Left lung (tissue), 10 donors: ENCODE data around the gene CD79A. TPM values are rescaled to one million over a fixed set of nuclear protein-coding genes. Genes with fewer than 3 reads are reported as not detected.
A peak's percentile ranks its signal among the peaks of the same experiment; 100 is the strongest.

Source experiments
- ATAC-seq: fragments of 200-7000 bp; cut with Tn5 transposase; one replicate; pipeline ENCODE4 v1.9.1; 2020; ENCODE audit warnings: moderate library complexity
- DNase-seq, 4 donors: peaks; one replicate each; pipeline ENCODE4 v3.0.0-alpha.2; 2013 to 2020
- H3K27ac ChIP-seq, 2 donors: fragments of 200-600 bp; sonication (generic) in 1 of 2; one replicate each; pipeline versions ENCODE4 v1.5.0 to v1.8.0; 2020 to 2021
- H3K27me3 ChIP-seq, 2 donors: fragments of 200-600 bp; sonication (generic) in 1 of 2; one replicate each; pipeline versions ENCODE4 v1.5.0 to v1.8.0; 2020 to 2021
- H3K36me3 ChIP-seq, 2 donors: fragments of 200-600 bp; sonication (generic) in 1 of 2; one replicate each; pipeline versions ENCODE4 v1.5.0 to v1.8.0; 2020 to 2021
- H3K4me1 ChIP-seq, 2 donors: fragments of 200-600 bp; one replicate each; pipeline ENCODE4 v1.8.0; 2021
- H3K4me3 ChIP-seq, 2 donors: fragments of 200-600 bp; sonication (generic) in 1 of 2; one replicate each; pipeline versions ENCODE4 v1.5.0 to v1.8.0; 2020 to 2021; ENCODE audit warnings: mild to moderate bottlenecking in 1 of 2
- H3K9me3 ChIP-seq, 2 donors: fragments of 200-600 bp; sonication (generic) in 1 of 2; one replicate each; pipeline versions ENCODE4 v1.5.0 to v1.8.0; 2020 to 2021
- intact Hi-C, 2 donors: fragments of 100-400 bp; cut with DNase I; formaldehyde crosslinking; loops; one replicate each; pipeline versions ENCODE4 v1.11.2 to v1.14.2; 2022
- polyA plus RNA-seq, 6 donors: library from polyadenylated mRNA; unstranded; fragments of 120-200 nt; gene quantifications; one replicate each; pipeline ENCODE4 v1.2.1, GENCODE V29; 2013; ENCODE audit not compliant: insufficient read length in 6 of 6
- total RNA-seq, 2 donors: library from RNA; stranded (reverse); fragmentation: NEBNext Ultra II Directional; extraction: Animal tissue kit (Norgen Biotek cat#: 25700); gene quantifications; one replicate each; pipeline ENCODE4 v1.2.1, GENCODE V29; 2021
- TF ChIP-seq, protein P1 (sequence below), 2 donors: fragments of 200-600 bp; sonication (generic) in 1 of 2; IDR thresholded peaks; one replicate each; pipeline versions ENCODE4 v1.5.0 to v1.8.0; 2021; ENCODE audit warnings: antibody characterized with exemption in 2 of 2
- donor health status: DM: no; HTN: yes; CAD: no.
- donor health status: DM: no; HTN: no; CAD: no.

CD79A gene
- total and polyA plus RNA-seq, 8 donors, result 0.51 to 2.3 (median 1.2) TPM

DNA sequence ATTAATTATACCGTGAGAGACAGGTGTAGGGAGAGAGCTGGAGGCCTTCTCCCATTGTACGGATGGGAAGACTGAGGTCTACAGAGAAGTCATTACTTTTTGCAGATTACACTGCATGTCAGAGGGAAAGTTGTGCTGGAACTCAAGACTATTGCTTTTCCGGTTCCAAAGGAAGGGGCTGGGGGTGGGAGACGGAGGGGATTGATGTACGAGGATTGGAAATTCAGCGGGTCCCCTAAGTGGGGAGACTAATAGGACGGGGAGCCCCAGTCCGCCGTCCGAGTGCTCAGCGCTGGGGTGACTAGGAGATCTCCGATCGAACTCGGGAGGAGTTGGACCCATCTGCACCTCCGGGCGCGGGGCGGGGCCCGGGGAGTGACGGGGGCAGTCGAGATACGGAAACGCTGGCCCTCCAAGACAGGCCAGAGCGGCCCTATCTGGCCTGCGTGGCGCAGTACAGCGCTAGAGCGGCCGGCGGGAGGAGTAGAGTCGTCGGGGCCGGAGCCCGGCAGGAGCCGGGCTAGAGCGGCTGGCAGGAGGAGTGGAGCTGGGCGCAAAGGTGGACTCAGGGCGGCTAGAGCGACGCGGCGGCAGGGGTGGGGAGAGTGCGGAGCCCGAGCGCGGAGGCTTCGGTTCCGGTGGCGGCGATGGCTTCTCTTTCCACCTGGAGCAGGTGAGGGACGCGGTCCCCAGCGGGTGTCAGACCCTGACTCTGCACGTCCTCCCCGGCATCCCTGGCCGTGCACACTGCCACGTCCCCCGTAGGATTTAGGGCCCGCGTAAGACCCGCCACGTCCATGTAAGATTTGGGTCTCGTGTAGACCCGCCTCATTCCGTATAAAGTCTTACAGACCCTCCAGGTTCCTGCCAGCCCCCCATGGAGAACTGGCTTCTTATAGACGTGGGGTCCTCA lies 7.0 kb downstream of the CD79A start:
- peak; percentile 85 for ATAC-seq
- TF ChIP-seq, protein P1, sequence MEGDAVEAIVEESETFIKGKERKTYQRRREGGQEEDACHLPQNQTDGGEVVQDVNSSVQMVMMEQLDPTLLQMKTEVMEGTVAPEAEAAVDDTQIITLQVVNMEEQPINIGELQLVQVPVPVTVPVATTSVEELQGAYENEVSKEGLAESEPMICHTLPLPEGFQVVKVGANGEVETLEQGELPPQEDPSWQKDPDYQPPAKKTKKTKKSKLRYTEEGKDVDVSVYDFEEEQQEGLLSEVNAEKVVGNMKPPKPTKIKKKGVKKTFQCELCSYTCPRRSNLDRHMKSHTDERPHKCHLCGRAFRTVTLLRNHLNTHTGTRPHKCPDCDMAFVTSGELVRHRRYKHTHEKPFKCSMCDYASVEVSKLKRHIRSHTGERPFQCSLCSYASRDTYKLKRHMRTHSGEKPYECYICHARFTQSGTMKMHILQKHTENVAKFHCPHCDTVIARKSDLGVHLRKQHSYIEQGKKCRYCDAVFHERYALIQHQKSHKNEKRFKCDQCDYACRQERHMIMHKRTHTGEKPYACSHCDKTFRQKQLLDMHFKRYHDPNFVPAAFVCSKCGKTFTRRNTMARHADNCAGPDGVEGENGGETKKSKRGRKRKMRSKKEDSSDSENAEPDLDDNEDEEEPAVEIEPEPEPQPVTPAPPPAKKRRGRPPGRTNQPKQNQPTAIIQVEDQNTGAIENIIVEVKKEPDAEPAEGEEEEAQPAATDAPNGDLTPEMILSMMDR (IDR thresholded peaks at IDR 0.05), result no peak
- intact Hi-C loops, result no loop called here

DNA sequence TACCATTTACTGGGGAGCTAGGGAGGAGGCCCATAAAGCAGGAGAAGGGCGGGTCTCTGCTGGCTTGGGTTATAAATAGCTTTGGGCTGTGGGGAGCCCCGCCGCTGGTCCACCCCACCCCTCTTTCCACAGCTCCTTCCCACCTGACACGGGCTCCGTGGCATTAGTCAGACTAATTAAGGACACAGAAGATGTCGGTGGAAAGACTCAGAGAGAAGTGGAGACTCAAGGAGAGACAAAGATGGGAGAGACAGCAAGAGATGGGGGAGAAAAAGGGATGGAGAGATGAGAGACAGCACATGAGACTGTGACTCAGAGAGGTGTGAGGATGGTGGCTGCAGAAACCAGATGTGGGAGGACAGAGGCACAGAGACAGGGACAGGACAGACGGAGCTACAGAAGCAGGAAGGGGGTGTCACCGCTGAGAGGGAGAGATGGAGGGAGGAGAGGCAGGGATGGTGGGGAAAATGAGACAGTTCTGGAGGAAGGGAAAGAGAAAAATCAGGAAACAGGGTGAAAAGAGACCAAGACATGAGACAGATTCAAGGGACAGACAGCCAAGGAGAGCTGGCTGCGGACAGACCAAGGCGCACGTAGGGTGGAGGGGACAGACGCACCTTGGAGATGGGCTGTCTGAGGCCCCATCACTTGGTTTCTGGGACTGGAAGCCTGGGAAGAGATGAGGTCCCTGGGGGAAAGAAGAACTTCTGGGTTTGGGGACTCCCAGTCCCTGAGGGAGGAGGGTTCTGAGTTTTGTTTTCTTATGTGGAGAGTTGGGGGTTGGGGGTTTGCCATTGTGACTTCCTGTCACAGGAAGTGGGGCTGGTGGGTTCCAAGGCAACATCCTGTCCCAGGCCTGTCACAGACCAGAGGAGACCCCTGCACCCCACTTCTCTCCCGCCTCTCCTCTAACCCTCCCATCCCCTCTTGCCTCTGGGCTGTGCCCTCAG lies 10.0 kb downstream of the CD79A start:
- intact Hi-C loops, result no loop called here
- peak overlapping the region in 1 of 2 donors; percentile 16 for H3K4me3 ChIP-seq
- no peaks in the 10 kb centered on the region for H3K9me3 ChIP-seq
- H3K36me3 ChIP-seq, result peaks cover 0 to 51% of the 10 kb centered on the region in 2 donors
- H3K4me1 ChIP-seq, result peaks cover 24 to 55% of the 10 kb centered on the region in 2 donors
- peak overlapping the region; percentile 67 to 68 for H3K27ac ChIP-seq
- ATAC-seq, result no peak
- no peak for DNase-seq
- TF ChIP-seq, protein P1 (IDR thresholded peaks at IDR 0.05), result no peak
- no peaks in the 10 kb centered on the region for H3K27me3 ChIP-seq

More for the DNA sequence above, 7.0 kb downstream of the CD79A start:
- Histone ChIP-seq H3K4me3 (peak overlapping the region; percentile 98 to 99), H3K27ac (peak overlapping the region; percentile 94 to 99), H3K36me3 (peaks cover 0 to 21% of the 10 kb centered on the region in 2 donors), H3K27me3 (no peaks in the 10 kb centered on the region), H3K9me3 (no peaks in the 10 kb centered on the region), H3K4me1 (peaks cover 24 to 70% of the 10 kb centered on the region in 2 donors)
- DNase-seq, result peak; percentile 85 to 99 (median 96)

DNA sequence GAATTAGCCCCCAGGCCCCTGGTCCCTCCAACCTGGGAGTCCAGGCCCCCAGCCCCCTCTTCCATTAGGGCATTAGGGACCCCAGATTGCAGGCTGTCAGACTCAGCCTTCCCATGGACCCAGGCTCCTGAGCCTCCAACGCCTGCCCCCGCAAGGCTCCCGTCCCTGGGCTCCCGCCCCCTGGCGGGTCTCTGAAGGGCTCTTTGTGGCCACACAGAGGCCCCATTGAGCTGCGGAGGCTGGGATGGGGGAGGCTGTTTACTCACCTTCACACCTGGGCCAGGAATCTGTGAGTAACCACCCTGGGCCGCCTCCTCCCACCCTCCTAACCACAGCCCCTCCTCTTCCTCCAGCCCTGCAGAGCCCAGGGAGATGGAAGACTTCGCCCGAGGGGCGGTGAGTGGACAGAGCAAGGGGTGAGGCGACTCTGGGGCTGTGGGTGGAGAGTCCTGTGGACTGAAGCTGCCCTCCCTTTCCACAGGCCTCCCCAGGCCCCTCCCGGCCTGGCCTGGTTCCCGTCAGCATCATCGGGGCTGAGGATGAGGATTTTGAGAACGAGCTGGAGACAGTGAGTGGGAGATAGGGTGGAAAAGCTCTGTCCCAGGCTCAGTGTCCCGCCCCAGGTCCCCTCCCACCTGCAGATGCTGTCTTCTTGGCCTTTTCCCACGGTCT lies 10.8 kb downstream of the CD79A start:
- TF ChIP-seq, protein P1 (IDR thresholded peaks at IDR 0.05), result peak in 1 of 2 donors; percentile 16
- Histone ChIP-seq H3K4me3 (peak overlapping the region in 1 of 2 donors; percentile 16), H3K27ac (peak overlapping the region; percentile 67 to 68), H3K36me3 (peaks cover 0 to 59% of the 10 kb centered on the region in 2 donors), H3K27me3 (no peaks in the 10 kb centered on the region), H3K9me3 (no peaks in the 10 kb centered on the region), H3K4me1 (peaks cover 20 to 48% of the 10 kb centered on the region in 2 donors)
- peak; percentile 75 for ATAC-seq
- DNase-seq, result peak in 3 of 4 donors; percentile 85 to 92 (median 87)
- intact Hi-C loops, result no loop called here

DNA sequence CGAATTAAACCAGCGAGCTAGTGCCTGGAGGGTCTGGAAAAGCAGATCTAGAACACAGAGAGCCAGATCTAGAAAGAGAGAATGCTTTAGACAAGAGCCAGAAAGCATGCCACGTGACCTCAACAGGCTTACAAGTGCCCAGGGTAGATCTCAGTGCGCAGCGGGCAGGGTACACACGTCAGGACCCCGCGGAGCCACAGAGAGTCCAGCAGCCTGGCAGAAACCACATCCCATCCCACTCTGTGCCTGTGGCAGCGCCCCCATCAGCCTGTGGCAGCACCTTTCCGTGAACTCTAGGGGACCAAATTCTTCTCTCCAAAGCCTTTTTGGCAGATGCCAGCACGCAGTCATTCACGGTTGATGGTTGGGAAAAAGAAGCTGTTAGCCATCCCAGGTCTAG lies 11.8 kb downstream of the CD79A start:
- ATAC-seq (no peak), DNase-seq (peak in 1 of 4 donors; percentile 64)
- TF ChIP-seq, protein P1 (IDR thresholded peaks at IDR 0.05), result no peak
- Histone ChIP-seq H3K9me3 (no peaks in the 10 kb centered on the region), H3K36me3 (peaks cover 0 to 62% of the 10 kb centered on the region in 2 donors), H3K4me1 (peaks cover 20 to 48% of the 10 kb centered on the region in 2 donors), H3K27me3 (no peaks in the 10 kb centered on the region), H3K4me3 (no peak overlapping the region), H3K27ac (peak overlapping the region in 1 of 2 donors; percentile 7)
- intact Hi-C loops, result no loop called here
